PC-3 (cell line): ENCODE measurements around the gene CACHD1. TPM values are rescaled to one million over a fixed set of nuclear protein-coding genes. Genes with fewer than 3 reads are reported as not detected.

Experiments used
- ATAC-seq: fragments of 200-7000 bp; cut with Tn5 transposase; 2 replicates; pipeline ENCODE4 v1.9.1; 2020; ENCODE audit warnings: mild to moderate bottlenecking, moderate library complexity
- Bru-seq: library from RNA; stranded (reverse); fragments of 400-500 nt; gene quantifications from one replicate; lab custom pipeline; 2021; lab: Mats Ljungman, UMichigan
- BruChase-seq, 2 experiments: library from RNA; stranded (reverse); fragments of 400-500 nt; gene quantifications; one replicate each; lab custom pipeline; 2021; lab: Mats Ljungman, UMichigan
- BruUV-seq: library from RNA; stranded (reverse); fragments of 400-500 nt; replicated peaks from 2 replicates; lab custom pipeline; 2021; lab: Mats Ljungman, UMichigan
- CTCF ChIA-PET: fragments of 300-600 bp; sonication (Branson Sonifier 250); formaldehyde crosslinking; loops from one replicate; lab custom pipeline; 2022; ENCODE audit warnings: antibody characterized with exemption; lab: Charles Lee
- POLR2A ChIA-PET: fragments of 300-600 bp; sonication (Branson Sonifier 250); formaldehyde crosslinking; loops from one replicate; lab custom pipeline; 2022; ENCODE audit warnings: antibody characterized with exemption; ENCODE audit not compliant: unreplicated experiment; lab: Charles Lee
- DNase-seq: peaks from one replicate; pipeline ENCODE4 v3.0.0-alpha.2; 2015
- H2AFZ ChIP-seq: fragments of 300-600 bp; sonication (generic); 2 replicates; pipeline ENCODE4 v1.6.0; 2016; ENCODE audit warnings: antibody characterized with exemption, low read length
- H3F3A ChIP-seq: fragments of 300-600 bp; sonication (generic); one replicate; pipeline ENCODE4 v1.6.0; 2017; ENCODE audit warnings: antibody characterized with exemption, low read length, control low read depth, mild to moderate bottlenecking; ENCODE audit not compliant: unreplicated experiment
- H3K27ac ChIP-seq: fragments of 300-600 bp; sonication (generic); 2 replicates; pipeline ENCODE4 v1.5.1; 2016; ENCODE audit warnings: mild to moderate bottlenecking, low read length
- H3K27me3 ChIP-seq: fragments of 300-600 bp; sonication (generic); 2 replicates; pipeline ENCODE4 v1.6.1; 2016; ENCODE audit warnings: low read length, mixed read lengths
- H3K36me3 ChIP-seq: fragments of 300-600 bp; sonication (generic); 2 replicates; pipeline ENCODE4 v1.6.1; 2016; ENCODE audit warnings: low read depth, mixed run types, low read length, mixed read lengths
- H3K4me1 ChIP-seq: fragments of 300-600 bp; sonication (generic); 2 replicates; pipeline ENCODE4 v1.5.1; 2016; ENCODE audit warnings: low read length; ENCODE audit not compliant: insufficient read depth
- H3K4me2 ChIP-seq: fragments of 300-600 bp; sonication (generic); 2 replicates; pipeline ENCODE4 v1.6.0; 2016; ENCODE audit warnings: low read length
- H3K4me3 ChIP-seq: fragments of 300-600 bp; sonication (generic); 2 replicates; pipeline ENCODE4 v1.5.1; 2016; ENCODE audit warnings: mild to moderate bottlenecking, low read length, mixed read lengths
- H3K79me2 ChIP-seq: fragments of 300-600 bp; sonication (generic); 2 replicates; pipeline ENCODE4 v1.6.1; 2017; ENCODE audit warnings: low read length, mixed read lengths
- H3K9ac ChIP-seq: fragments of 300-600 bp; sonication (generic); 2 replicates; pipeline ENCODE4 v1.6.0; 2016; ENCODE audit warnings: mild to moderate bottlenecking, low read length
- H3K9me2 ChIP-seq: fragments of 300-600 bp; sonication (generic); replicated peaks from 2 replicates; pipeline ENCODE4 v1.6.1; 2016; ENCODE audit warnings: mixed run types, low read length, mixed read lengths
- H3K9me3 ChIP-seq: fragments of 300-600 bp; sonication (generic); 2 replicates; pipeline ENCODE4 v1.6.1; 2016; ENCODE audit warnings: low read length, mixed read lengths
- H4K20me1 ChIP-seq: fragments of 300-600 bp; sonication (generic); 2 replicates; pipeline ENCODE4 v1.6.1; 2016; ENCODE audit warnings: low read length, mixed read lengths
- EZH2 ChIP-seq: fragments of 300-600 bp; sonication (generic); IDR thresholded peaks from one replicate; pipeline ENCODE4 v1.6.1; 2017; ENCODE audit warnings: antibody characterized with exemption, mild to moderate bottlenecking, low read length; ENCODE audit not compliant: unreplicated experiment
- EZH2phosphoT487 ChIP-seq: fragments of 300-600 bp; sonication (generic); IDR thresholded peaks from 2 replicates; pipeline ENCODE4 v1.6.1; 2018; ENCODE audit warnings: mild to moderate bottlenecking, antibody characterized with exemption, low read length, borderline replicate concordance
- intact Hi-C: fragments of 100-400 bp; cut with micrococcal nuclease; formaldehyde crosslinking; loops from 2 replicates; pipeline ENCODE4 v1.9.0; 2023
- long read RNA-seq: library from polyadenylated mRNA; unstranded; transcript quantifications from one replicate; pipeline ENCODE4 v2.0.0, GENCODE V29; 2021; ENCODE audit not compliant: unreplicated experiment
- total RNA-seq: library from RNA; depleted of rRNA; stranded (reverse); fragments of >200 nt; gene quantifications from 2 replicates; pipeline ENCODE4 v1.2.3, GENCODE V29; 2014; rRNA removed
- TF ChIP-seq, protein P1 (sequence below): fragments of 300-600 bp; sonication (generic); conservative IDR thresholded peaks from 2 replicates; pipeline ENCODE4 v1.5.1; 2017; ENCODE audit warnings: antibody characterized with exemption, low read depth, mild to moderate bottlenecking, low read length

CACHD1 gene
- total RNA-seq (6.6 TPM in 2 replicates), Bru-seq, nascent RNA (percentile 52 among the genes with signal in this experiment), BruChase-seq, experiment 1, labeled RNA remaining after a 6-hour chase (percentile 43 among the genes with signal in this experiment), BruChase-seq, experiment 2, labeled RNA remaining after a 2-hour chase (percentile 51 among the genes with signal in this experiment)
- long read RNA-seq, full-length matches to known transcripts = 3 of 19 reads
- long read RNA-seq, partial matches to known transcripts = 13 of 19 reads
- long read RNA-seq, other reads (novel, unspliced or antisense) = 3 of 19 reads

GRCh38 chr1:64469977-64470664 is at the start of gene CACHD1:
CACHD1 (plus strand) TSS chr1:64470129; CDS start chr1:64470745, 616 bp downstream.
- CTCF ChIA-PET = no interaction called here
- Histone ChIP-seq H2AFZ (peak within 1 kb of the TSS; percentile 92), H3K9me3 (no peaks in the 10 kb centered on the region), H3K9ac (peak within 1 kb of the TSS; percentile 80), H3K27me3 (no peaks in the 10 kb centered on the region), H3K27ac (no peak within 1 kb of the TSS), H3K36me3 (no peaks in the 10 kb centered on the region), H3K9me2 (no peaks in the 10 kb centered on the region), H4K20me1 (0 out of 2 replicates have a peak, but pooled peaks cover 3% of the 10 kb centered on the region), H3K79me2 (peaks cover 19% of the 10 kb centered on the region), H3K4me2 (peak within 1 kb of the TSS; percentile 87), H3K4me1 (peaks cover 25% of the 10 kb centered on the region), H3K4me3 (peak within 1 kb of the TSS; percentile 89), H3F3A (no peaks in the 10 kb centered on the region)
- no TSS peak for BruUV-seq
- intact Hi-C loops = loop anchor here (1.0 to 5.0 kb wide), 5 partner anchors 112 to 352 kb away; no protein-coding TSS in a partner anchor
- TF ChIP-seq, protein P1, sequence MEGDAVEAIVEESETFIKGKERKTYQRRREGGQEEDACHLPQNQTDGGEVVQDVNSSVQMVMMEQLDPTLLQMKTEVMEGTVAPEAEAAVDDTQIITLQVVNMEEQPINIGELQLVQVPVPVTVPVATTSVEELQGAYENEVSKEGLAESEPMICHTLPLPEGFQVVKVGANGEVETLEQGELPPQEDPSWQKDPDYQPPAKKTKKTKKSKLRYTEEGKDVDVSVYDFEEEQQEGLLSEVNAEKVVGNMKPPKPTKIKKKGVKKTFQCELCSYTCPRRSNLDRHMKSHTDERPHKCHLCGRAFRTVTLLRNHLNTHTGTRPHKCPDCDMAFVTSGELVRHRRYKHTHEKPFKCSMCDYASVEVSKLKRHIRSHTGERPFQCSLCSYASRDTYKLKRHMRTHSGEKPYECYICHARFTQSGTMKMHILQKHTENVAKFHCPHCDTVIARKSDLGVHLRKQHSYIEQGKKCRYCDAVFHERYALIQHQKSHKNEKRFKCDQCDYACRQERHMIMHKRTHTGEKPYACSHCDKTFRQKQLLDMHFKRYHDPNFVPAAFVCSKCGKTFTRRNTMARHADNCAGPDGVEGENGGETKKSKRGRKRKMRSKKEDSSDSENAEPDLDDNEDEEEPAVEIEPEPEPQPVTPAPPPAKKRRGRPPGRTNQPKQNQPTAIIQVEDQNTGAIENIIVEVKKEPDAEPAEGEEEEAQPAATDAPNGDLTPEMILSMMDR = no peak
- TF ChIP-seq EZH2 (no peak), EZH2phosphoT487 (no peak)
- POLR2A ChIA-PET = no interaction called here
- ATAC-seq (peak; percentile 81), DNase-seq (peak; percentile 75)

GRCh38 chr1:64421377-64421776 is 48.6 kb upstream of the CACHD1 start:
- no peak for ATAC-seq

More at GRCh38 chr1:64421377-64421776, 48.6 kb upstream of the CACHD1 start:
- no peak overlapping the region for H3K4me3 ChIP-seq
- no peak overlapping the region for H3K9ac ChIP-seq
- DNase-seq = no peak
- BruUV-seq = no TSS peak
- H3K27ac ChIP-seq = no peak overlapping the region
- no peaks in the 10 kb centered on the region for H3K36me3 ChIP-seq
- no peaks in the 10 kb centered on the region for H3K4me1 ChIP-seq
- H3K9me3 ChIP-seq = no peaks in the 10 kb centered on the region
- H3F3A ChIP-seq = no peaks in the 10 kb centered on the region
- intact Hi-C loops = no loop called here
- POLR2A ChIA-PET = no interaction called here
- H2AFZ ChIP-seq = no peak overlapping the region
- H3K9me2 ChIP-seq = no peaks in the 10 kb centered on the region
- CTCF ChIA-PET = no interaction called here
- H3K4me2 ChIP-seq = no peak overlapping the region
- no peaks in the 10 kb centered on the region for H4K20me1 ChIP-seq
- H3K79me2 ChIP-seq = no peaks in the 10 kb centered on the region
- TF ChIP-seq EZH2phosphoT487 (no peak), EZH2 (no peak)
- TF ChIP-seq, protein P1 = no peak
- H3K27me3 ChIP-seq = no peaks in the 10 kb centered on the region
